DMS153 treated with DMSO at 0.1 percent for 48 hours (cell line): ENCODE results near the gene ZNF784.
A peak's percentile ranks its signal among the peaks of the same experiment; 100 is the strongest.

Experiments
- DNase-seq: peaks from one replicate; lab custom pipeline; 2025; ENCODE audit not compliant: unreplicated experiment; lab: John Stamatoyannopoulos, UW

ZNF784 gene

DNA sequence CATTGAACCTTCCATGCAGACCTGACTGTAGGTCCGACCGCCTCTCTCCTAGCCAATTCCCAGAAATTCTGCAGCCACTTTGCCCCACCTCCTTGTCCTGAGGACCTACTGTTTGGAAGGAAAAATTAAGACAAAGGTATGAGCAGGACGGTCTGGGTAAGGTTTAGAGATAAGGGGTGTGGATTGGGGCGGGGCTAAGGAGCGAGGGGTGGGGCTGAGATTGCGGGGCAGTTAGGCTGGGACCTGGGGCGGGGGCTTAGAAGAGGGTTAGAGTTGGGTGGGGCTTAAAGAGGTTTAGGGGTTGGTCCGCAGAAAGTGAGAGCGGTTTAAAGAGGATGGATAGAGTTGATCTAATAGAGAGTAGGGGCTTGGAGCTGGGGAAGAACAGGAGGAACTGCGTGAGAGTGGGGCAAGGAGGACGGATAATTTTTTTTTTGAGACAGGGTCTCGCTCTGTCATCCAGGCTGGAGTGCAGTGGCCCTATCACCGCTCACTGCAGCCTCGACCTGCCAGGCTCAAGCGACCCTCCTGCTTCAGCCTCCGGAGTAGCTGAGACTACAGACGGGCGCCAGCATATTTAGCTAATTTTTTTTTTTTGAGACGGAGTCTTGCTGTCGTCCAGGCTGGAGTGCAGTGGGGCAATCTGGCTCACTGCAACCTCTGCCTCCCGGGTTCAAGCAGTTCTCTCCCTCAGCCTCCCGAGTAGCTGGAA lies 20.6 kb downstream of the ZNF784 start:
- DNase-seq = no peak

DNA sequence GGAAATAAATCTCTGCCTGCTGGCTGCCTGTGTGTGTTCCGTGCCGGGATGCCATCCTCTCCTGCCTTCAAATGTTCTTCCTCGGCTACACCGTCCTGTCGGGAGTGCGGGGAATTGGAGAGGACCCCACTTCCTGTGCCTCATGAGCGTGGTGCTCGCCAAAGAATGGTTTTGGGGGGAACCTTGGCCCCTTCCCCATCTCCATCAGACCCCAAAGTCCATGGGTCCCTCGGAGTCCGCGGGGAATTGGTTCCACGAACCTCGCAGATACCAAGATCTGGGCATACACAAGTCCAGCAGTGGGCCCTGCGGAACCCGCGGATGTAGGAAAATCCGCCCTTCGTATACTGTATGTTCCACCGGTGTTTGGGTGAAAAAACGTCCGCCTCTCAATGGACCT lies 21.3 kb downstream of the ZNF784 start:
- DNase-seq = no peak

DNA sequence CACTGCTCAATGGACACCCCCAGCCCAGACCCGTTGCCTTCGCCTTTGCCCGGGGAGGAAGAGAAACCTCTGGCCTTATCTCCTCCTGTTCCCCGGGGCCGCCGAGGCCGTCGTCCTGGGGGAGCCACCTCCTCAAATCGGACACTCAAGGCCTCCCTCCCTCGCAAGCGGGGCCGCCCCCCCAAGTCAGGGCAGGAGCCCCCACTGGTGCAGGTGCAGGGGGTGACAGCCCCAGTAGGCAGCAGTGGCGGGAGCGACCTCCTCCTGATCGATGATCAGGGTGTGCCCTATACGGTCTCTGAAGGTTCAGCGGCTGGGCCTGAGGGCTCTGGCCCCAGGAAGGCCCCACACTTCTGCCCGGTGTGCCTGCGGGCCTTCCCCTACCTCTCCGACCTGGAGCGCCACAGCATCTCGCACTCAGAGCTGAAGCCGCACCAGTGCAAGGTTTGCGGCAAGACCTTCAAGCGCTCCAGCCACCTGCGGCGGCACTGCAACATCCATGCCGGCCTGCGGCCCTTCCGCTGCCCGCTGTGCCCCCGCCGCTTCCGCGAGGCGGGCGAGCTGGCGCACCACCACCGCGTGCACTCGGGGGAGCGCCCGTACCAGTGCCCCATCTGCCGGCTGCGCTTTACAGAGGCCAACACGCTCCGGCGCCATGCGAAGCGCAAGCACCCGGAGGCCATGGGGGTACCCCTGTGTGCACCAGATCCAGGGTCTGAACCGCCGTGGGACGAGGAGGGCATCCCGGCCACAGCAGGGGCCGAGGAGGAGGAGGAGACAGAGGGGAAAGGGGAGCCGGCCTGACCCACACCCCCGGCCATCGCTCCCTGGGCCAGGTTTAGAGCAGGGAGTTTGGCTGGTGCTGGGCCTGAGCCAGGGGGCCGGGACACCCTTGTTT lies 22.0 kb downstream of the ZNF784 start:
- no peak for DNase-seq

DNA sequence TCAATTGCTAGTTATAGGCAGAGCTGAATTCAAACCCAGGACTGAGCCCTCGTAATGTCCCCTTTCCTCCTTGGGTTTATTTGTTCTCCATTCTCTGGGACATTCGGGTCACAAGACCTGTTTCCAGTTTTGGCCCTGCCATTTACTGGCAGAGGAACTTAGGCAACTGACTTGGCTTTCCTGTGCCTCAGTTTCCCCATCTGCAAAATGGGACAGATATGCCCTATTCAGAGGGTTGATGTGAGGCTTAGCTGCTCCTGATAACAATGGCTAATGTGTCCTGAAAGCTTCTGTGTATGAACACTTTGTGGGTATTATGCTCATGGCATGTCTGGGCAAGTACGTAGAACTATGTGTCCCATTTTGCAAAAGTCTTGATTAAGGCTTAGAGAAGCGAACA lies 23.3 kb downstream of the ZNF784 start:
- DNase-seq = no peak

DNA sequence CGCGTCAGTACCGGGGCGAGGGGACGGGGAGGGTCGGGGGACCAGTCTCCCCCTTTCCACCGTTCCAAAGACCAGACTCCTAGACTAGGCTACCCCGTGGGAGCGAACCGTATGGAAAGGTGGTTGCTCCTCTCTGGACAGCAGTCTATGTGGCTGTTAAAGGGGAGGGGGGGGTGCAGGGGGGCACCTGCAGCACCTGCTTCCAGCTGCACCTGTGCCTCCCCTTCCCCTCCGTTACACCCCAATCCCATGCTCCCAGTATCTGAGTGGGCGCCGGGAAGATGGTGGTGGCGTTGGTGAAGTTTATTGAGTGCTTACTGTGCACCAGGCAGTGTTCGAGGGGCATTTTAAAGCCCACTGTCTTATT lies 23.7 kb downstream of the ZNF784 start:
- no peak for DNase-seq

DNA sequence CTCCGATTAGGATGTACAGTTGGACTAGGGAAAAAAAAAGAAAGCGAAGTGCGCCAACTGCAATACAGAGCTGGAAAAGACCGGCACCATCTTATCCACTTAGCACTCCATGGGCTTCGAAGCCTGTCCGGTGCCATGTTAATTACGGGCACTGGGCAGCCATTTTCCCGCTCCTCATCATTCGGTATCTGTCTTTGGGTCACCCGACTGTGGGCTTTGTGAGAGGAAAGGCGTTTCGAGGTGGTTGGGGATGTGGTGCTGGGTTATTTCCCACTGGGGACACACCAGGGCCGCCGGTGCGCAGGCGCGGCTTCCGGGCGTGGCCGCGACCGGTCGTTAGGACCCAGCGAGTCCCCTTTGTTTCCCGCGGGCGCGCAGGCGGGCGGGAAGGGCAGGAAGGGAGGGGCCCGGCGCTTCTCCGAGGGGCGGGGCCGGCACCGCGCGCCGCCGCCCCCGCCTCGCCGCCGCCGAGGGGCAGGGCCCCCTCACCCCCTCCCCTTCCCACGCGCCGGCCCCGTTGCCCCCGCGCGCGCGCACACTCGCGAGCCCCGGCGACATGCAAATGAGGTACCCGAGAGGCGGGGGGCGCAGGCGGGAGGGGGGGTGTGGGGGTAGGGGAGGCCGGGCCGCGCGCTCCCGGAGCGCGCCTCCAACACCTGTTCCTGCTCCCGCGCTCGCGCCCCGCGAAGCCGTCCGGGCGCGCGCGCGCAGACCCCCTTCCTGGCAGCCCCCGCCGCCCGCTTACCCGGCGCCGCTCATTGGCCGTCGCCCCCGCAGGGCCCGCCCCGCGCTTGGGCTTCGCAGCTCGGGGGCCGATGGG lies 24.3 kb downstream of the ZNF784 start, which contains the start of gene ZNF524:
Gene ZNF524 (plus strand): TSS at position 447 of the 820 bp plus-strand sequence. CDS start 1,825 bp downstream, outside the sequence.
- DNase-seq = peak; percentile 87

DNA sequence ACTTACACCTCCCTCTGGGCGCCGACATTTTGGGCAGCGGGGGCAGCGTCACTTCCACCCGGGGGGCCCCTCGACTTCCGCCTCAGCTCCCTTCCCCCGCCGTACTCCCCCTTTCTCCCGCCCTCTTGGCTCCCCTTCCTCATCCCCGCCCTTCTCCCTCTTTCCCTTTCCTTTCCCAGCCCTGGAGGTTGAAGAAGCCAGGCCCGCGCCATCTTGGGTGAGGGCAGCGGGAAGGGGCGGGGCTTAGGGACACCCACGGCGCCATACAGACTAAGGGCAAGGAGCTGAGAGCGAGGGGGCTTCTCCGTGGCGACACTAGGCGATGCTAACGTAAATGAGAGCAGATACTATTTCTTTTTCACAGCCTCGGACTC lies 24.9 kb downstream of the ZNF784 start, which contains the start of gene FIZ1:
Gene FIZ1 (minus strand): TSS at position 50 of the 374 bp plus-strand sequence. CDS start 1,652 bp downstream, outside the sequence.
- peak; percentile 90 for DNase-seq

DNA sequence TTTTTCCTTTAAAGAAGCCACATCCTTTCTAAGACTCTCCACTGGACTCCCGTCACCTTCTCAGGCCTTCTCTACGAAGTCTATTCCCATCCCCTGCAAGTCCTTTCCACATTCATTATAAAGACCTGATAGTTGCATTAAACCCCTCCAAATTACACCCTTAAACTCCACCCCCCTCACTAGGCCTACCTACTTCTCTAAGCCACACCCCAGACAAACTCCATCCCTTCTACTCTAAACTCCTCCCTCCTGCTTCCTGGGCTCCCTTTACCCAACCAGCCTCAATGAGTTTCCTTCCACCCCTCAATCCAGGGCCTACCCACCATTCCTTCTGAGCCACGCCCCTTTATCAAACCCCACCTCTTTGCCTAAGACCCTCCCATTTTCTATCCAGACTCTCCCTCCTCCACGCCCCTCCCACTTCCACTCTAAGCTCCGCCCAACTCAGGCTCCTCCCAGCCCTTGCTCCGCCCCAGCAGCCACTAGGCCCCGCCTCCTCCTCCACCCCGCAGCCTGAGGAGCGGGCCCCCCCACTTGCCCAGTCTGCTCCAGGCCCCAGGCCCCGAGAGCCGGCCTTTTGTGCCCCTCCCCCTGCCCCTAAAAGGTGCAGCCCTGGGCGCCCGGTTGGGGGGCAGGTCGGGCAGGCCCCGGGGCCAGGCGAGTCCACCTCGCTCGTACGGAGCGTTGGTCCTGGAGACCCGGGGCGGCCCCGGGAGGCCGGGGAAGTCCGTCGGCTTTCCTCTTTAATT lies 25.5 kb downstream of the ZNF784 start:
- DNase-seq = peak; percentile 88

DNA sequence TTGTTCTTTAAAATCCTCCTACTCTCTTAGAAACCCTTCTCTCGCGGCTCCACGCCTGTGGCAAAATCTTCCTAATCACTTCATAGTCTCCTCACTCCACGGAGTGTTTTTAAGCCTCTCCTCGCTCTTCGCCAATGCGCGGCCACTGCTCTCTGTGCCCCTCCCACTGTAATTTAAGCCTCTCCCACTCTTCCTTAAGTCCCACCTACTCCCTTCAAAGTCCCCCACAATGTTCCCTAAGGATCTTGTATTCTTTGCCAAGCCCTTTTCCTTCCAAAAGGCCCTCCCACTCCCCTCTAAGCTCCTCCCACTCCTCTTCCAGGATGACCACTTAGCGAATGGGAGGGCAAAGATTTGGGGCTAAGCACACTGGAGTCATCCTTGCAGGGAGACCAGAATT lies 26.3 kb downstream of the ZNF784 start:
- DNase-seq = no peak

DNA sequence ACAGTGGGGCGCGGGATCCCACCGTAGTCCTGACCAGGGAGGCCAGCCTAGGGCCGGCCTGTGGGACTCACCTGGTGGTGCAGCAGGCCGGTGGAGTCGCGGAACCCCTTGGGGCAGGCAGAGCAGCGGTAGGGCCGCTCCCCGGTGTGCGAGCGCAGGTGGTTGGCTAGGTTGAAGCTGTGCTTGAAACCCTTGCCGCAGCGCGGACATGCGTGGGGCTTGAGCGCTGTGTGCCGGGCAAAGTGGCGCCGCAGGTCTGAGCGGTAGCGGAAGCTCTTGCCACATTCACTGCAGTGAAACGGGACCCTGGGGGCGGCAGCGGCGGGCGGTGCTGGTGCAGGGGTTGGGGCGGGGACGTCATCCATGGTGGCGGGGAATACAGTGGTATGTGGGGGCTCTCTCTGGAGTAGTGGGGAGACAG lies 26.9 kb downstream of the ZNF784 start:
- no peak for DNase-seq

DNA sequence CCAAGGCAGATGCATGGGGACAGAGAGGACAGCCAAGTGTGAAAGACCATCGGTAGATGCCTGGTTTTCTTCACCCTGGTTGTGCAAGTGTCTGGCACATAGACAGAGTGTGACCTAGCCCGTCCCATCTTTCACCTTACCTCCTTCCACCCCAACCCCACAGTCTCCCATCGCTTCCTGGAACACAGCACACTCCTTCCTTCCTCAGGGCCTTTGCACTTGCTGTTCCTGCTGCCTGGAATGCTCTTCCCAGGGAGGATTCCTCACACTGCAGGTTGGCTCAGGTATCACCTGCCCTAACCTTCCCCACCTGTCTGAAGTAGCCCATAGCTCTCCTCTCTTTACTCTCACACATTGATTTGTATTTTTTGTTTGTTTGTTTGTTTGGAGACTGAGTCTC lies 28.1 kb downstream of the ZNF784 start:
- no peak for DNase-seq

DNA sequence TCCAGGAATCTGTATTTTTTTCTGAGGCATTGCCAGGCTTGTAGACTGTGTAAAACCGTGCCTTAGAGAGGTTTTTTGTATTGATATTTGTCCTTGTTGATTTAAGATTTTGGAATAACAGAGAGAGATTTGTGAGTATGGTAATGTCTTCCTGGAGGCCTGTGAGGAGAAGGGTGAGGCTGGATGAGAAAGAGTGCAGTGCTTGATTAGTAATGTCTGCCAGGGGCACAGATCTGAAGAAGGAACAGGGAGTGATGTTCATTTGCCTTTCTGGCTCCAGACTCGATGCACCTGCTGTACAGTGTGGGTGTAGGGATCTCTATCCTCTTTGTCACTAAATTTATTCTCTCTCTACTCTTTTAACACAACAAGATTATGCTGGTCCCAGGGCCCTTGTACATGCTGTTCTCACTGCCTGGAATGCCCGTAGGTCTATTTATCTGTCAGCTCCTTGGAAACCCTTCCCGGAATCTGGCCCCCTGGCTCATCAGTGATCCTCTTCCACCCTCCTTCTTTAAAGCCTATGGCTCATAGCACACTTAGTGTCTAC lies 29.3 kb downstream of the ZNF784 start:
- DNase-seq = no peak

DNA sequence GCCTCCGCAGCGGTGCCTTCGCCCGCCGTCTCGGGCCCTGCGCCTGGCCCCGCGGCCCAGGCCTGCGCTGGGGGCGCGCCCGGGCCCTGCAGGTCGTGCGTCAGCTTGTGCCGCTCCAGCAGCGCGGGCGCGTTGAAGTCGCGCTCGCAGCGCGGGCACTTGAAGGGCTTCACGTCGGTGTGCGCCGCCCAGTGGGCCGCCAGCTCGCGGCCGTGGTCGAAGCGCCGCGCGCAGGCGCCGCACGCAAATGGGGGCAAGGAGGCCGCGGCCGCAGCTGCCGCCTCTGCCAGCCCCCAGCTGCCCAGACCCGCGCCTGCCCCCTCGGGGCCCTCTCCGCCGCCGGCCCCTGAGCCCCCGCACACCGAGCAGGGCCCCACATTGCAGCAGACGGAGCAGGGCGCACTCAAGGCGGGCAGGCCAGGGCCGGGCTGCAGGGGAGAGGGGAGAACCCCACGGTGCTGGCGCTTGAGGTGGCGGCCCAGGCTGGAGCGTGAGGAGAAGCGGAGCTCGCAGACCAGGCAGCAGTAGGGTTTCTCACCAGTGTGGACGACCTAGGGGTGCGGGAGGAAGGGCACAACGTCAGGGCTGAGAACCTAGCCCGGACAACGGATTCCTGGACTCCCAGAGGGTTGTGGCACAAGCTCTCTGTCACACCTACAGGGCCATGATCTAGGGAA lies 31.1 kb downstream of the ZNF784 start:
- no peak for DNase-seq

DNA sequence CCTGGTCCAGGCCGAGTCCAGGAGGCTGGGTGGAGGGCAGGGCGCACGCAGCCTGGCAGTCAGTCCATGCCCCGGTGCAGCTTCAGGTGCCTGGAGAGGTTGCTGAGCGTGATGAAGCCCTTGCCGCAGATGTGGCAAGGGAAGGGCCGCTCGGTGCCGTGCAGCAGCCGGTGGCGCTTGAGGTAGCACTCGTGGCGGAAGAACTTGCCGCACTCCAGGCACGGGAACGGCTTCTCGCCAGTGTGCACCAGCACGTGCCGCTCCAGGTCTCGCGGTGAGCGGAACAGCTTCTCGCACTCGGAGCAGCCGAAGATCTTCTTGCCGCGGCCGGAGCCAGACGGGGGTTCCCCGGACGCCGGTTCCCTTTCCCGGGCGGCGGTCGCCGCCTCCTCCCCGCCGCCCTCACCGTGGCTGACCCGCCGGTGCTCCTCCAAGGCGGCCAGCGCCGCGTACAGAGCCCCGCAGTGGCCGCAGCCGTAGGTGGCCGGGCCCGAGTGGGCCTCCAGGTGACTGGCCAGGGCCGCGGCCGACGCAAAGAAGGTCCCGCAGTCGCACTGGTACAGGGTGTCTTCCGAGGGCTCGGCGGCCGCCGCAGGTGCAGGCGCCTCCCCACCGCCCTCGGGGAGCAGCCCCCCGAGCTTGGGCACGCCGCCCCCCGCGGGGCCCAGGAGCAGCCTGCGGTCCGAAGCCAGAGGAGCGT lies 31.8 kb downstream of the ZNF784 start:
- DNase-seq = no peak

DNA sequence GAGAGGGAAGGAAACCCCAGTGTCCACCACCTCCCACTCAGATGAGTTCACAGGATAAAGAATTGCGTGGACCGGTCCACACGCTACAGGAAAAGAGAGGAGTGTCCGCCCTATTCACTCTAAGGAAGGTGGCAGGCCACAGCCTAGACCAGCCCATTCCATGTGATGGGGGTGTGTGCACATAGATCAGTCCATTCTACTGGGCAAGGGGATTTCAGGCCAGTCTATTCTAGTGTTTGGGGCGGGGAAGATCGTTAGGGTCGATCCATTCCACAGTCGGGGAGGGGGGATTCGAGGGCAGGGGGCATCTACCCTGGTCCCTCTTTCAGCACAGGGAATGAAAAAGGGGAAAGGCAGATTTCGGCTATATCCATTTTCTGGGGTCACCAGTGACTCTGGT lies 32.8 kb downstream of the ZNF784 start:
- DNase-seq = no peak

DNA sequence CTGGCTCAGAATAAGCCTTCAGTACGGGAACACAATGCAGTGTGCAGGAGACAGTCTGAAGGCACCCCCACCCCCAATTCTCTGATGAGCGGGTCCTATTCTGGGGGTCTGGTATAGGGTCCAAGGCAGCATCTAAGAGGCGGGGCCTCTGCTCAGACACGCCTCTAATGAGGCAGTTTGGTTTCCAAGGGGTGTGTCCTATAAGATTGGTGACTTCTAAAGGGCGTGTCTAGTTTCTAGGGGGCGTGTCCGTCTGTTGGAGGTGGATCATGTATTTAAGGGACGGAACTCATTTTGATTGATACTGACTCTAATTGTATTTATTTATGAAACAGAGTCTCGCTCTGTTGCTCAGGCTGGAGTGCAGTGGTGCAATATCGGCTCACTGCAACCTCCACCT lies 33.7 kb downstream of the ZNF784 start:
- no peak for DNase-seq

DNA sequence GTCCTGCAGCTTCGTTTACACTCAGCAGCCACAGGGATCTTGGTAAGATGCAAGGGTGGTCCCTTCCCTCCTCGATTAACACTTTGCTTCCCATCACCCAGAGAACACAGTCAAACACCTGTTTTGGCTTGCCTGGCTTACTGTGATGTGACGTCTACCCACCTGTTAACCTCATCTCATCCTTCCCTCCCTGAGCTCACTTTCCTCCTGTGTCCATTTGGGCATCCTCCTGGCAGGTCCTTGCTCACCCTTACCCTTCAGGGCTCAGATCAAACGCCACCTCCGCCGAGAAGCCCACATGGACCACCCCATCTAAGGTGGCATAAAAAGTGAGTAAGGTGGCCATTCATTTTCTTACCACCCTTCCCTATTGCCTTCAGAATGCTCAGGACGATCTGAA lies 34.3 kb downstream of the ZNF784 start:
- DNase-seq = no peak

DNA sequence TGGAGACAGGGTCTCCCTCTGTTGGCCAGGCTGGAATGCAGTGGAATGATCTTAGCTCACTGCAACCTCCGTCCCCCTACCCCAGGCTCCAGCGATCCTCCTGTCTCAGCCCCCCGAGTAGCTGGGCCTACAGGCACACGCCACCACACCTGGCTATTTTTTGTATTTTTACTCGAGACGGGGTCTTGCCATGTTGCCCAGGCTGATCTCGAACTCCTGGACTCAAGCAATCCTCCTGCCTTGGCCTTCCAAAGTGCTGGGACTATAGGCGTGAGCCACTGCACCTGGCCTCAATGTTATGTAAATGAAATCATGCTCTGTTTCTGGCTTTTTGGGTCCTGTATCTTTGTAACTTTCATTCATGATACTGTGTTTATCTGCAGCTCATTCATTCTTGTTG lies 35.6 kb downstream of the ZNF784 start:
- no peak for DNase-seq

DNA sequence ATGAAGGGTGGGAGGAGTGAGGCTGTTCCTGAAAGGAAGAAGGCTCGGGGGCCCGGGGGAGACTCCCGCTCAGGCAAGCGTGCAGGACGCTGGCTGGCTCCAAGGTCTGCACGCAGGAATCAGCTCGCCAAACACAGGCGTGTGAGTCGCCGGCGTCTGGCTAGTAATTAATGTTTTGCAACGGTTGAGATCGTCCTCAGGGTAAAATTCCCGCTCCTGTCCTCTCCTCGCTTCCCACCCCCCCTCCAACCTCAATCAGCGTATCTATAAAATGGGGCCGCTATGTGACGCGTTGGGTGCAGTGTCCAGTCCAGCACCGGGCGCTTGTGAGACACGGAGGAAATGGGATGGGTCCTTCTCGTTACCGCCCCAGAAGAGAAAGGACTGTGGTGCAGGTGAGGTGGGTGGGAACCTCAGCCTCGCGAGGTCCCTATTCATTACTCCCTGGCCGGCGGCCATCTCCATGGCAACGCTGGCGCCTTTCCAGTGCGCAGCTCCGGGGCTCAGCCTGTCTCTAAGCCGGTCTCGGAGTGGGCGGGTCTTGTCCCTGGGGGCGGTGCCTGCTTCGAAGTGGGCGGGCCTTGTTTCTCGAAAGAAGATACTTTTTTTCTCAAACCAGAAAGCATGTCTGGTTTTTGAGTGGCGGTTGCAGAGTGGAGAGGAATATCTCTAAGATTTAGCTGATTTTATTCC lies 37.2 kb downstream of the ZNF784 start:
- DNase-seq = peak; percentile 96
